ENCODE measurements around the gene VAV1. TPM values are rescaled to one million over a fixed set of nuclear protein-coding genes. Genes with fewer than 3 reads are reported as not detected.

The VAV1 gene
- total and polyA plus RNA-seq, 9 of the 15 experiments (the other 6 are each of a cell fraction or from before 2014, with no cell fraction given) = 0.46 to 20.1 (median 11.1) TPM

- TF ChIP-seq ZBTB40 (IDR thresholded peaks at IDR 0.05) = peak; percentile 93
- TF ChIP-seq ZBTB40 (CRISPR knock-in tag; IDR thresholded peaks at IDR 0.05) = no peak
- no peak for TF ChIP-seq HMGN3 (IDR thresholded peaks at IDR 0.05; ENCODE audit: borderline replicate concordance, extremely low read depth, insufficient read length, low read depth, low read length)
- TF ChIP-seq ATF1 (CRISPR knock-in tag; IDR thresholded peaks at IDR 0.05) = no peak
- TF ChIP-seq ATF1 (tag; IDR thresholded peaks at IDR 0.05) = no peak; the same call in 1 of the 2 replicates
- no peak for TF ChIP-seq ZNF41 (CRISPR knock-in tag; conservative IDR thresholded peaks at IDR 0.05)
- TF ChIP-seq NFXL1 (CRISPR knock-in tag; IDR thresholded peaks at IDR 0.05) = no peak
- no peak for TF ChIP-seq ESRRB (CRISPR knock-in tag; IDR thresholded peaks at IDR 0.05; ENCODE audit: borderline replicate concordance)
- TF ChIP-seq TBP (optimal IDR thresholded peaks at IDR 0.05; ENCODE audit: low read depth, low read length) = no peak
- no peak for TF ChIP-seq C11orf30 (IDR thresholded peaks at IDR 0.05; ENCODE audit: low read depth)
- no peak for TF ChIP-seq ZNF224 (CRISPR knock-in tag; IDR thresholded peaks at IDR 0.05)
- 0 out of 2 replicates have a peak, but pooled peaks have one; percentile 15 for TF ChIP-seq ZEB2 (IDR thresholded peaks at IDR 0.05)
- 0 out of 2 replicates have a peak, but pooled peaks have one; percentile 54 for TF ChIP-seq E2F5 (CRISPR knock-in tag; IDR thresholded peaks at IDR 0.05)
- peak; percentile 45 for TF ChIP-seq SP1 (CRISPR knock-in tag; IDR thresholded peaks at IDR 0.05)
- TF ChIP-seq, protein P1, sequence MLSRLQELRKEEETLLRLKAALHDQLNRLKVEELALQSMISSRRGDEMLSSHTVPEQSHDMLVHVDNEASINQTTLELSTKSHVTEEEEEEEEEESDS (CRISPR knock-in tag; IDR thresholded peaks at IDR 0.05) = no peak
- no peak for TF ChIP-seq PCBP2 (IDR thresholded peaks at IDR 0.05; ENCODE audit: low read depth, low read length, poor library complexity, severe bottlenecking)
- TF ChIP-seq ATF7 (IDR thresholded peaks at IDR 0.05) = no peak
- no peak for TF ChIP-seq LCOR (CRISPR knock-in tag; IDR thresholded peaks at IDR 0.05)
- no peak for TF ChIP-seq RFX5 (IDR thresholded peaks at IDR 0.05; ENCODE audit: low read depth, low read length)
Observed at GRCh38 chr19:6737873-6738786, 34.4 kb upstream of the VAV1 start (continued).

Data from K562 (cell line).